ENCODE data around the gene SYCP2. TPM values are rescaled to one million over a fixed set of nuclear protein-coding genes. Genes with fewer than 3 reads are reported as not detected.

The SYCP2 gene
- total and polyA plus RNA-seq, 2 of the 8 experiments (the other 6 are each of a cell fraction or from before 2014, with no cell fraction given), result 0.02 to 0.50 TPM

DNA sequence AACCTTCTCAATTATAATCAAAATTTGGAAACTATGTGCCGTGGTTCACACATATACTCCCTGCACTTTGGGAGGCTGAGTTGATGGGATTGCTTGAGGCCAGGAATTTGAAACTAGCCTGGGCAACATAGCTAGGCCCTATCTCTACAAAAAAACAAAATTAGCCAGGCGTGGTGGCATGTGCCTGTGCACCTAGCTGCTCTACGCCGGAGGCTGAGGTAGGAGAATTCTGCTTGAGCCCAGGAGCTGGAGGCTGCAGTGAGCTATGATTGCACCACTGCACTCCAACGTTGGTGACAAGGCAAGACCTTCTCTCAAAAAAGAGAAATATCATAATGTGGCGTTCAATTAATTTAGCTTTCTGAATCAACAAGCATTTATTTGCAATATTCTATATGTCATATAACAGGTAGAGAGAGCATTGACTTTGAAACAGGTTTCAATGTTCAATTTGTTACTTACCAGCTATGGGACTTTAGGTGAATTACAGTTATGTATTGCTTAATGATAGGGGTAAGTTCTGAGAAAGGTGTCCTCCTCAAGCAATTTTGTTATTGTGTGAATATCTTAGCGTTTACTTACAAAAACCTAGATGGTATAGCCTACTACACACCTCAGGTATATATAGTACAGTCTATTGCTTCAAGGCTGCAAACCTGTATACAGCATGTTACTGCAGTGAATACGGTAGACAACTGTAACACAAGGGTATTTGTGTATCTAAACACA lies 2.2 kb upstream of the SYCP2 start:
- no peak for FAIRE-seq
- H3K4ac ChIP-seq (replicated peaks; ENCODE audit: insufficient read length, low read depth, low read length), result no peak overlapping the region
- no peak overlapping the region for H2AFZ ChIP-seq (ENCODE audit: low read length)
- H3K9me3 ChIP-seq (ENCODE audit: insufficient read depth in 2 of 2, low read depth in 1 of 2, low read length in 1 of 2), result peaks cover 5 to 19% of the 10 kb centered on the region in 2 experiments; a peak in 3 of 4 replicates
- POLR2A ChIA-PET (ENCODE audit: partially characterized antibody), result interaction anchor here (0.5 kb wide), 1 partner anchor 16 kb away, joined by 4 read pairs; no protein-coding TSS in a partner anchor
- no peak overlapping the region for H2BK20ac ChIP-seq (ENCODE audit: low read length)
- peaks cover 0 to 3% (median 2%) of the 10 kb centered on the region in 4 experiments; a peak in 4 of 7 replicates for H3K4me1 ChIP-seq (replicated peaks in 1 of 4; ENCODE audit: control insufficient read depth in 3 of 4, insufficient read depth in 4 of 4, low read length in 3 of 4)
- H3K4me3 ChIP-seq (ENCODE audit: extremely low read depth in 1 of 4, insufficient read depth in 2 of 4, low read depth in 3 of 4, low read length in 4 of 4), result no peak overlapping the region
- no peak overlapping the region for H2BK15ac ChIP-seq (ENCODE audit: low read length)
- no peak overlapping the region for H4K8ac ChIP-seq (ENCODE audit: extremely low read depth, insufficient read depth, low read length)
- H3K4me2 ChIP-seq (ENCODE audit: insufficient read depth in 1 of 2, low read depth in 2 of 2, low read length in 2 of 2), result no peak overlapping the region
- H3K36me3 ChIP-seq (ENCODE audit: control insufficient read depth in 2 of 4, insufficient read depth in 4 of 4, low read length in 3 of 4), result peaks cover 0 to 13% (median 0%) of the 10 kb centered on the region in 4 experiments; a peak in 2 of 8 replicates
- H3K23ac ChIP-seq (ENCODE audit: insufficient read length), result no peak overlapping the region
- no peak overlapping the region for H3K18ac ChIP-seq (ENCODE audit: extremely low read depth, low read length)
- H2BK5ac ChIP-seq (ENCODE audit: low read depth, low read length), result no peak overlapping the region
- H3K79me1 ChIP-seq (ENCODE audit: low read depth, low read length), result no peaks in the 10 kb centered on the region
- no peak for DNase-seq (ENCODE audit: low read depth in 1 of 2, low spot score in 2 of 2)
- H3K23me2 ChIP-seq (ENCODE audit: low read depth, low read length), result peaks cover 14% of the 10 kb centered on the region
- H2BK12ac ChIP-seq (ENCODE audit: low read depth, low read length), result no peak overlapping the region
- CTCF ChIA-PET (ENCODE audit: partially characterized antibody), result interaction anchor here (0.8 to 3.5 kb wide), 8 partner anchors 10 to 824 kb away, joined by 3 to 23 read pairs (median 3); no protein-coding TSS in a partner anchor
- no peak overlapping the region for H3K27ac ChIP-seq (ENCODE audit: low read depth, low read length)
- no peak overlapping the region for H4K5ac ChIP-seq (ENCODE audit: insufficient read length, low read depth, low read length)
- 88% methylated on average over 8 of the region's 8 CpGs; no CpG with 5 or more reads in 1 of the 2 experiments for WGBS, 2 experiments (ENCODE audit: extremely low coverage in 1 of 2, insufficient coverage in 1 of 2, insufficient read length in 1 of 2, insufficient replicate concordance in 2 of 2, low coverage in 1 of 2, low lambda C conversion rate in 2 of 2, missing lambda C conversion rate in 1 of 2)
- H3K9ac ChIP-seq (replicated peaks in 1 of 4; ENCODE audit: extremely low read depth in 1 of 4, low read depth in 3 of 4, low read length in 3 of 4), result no peak overlapping the region
- H3K27me3 ChIP-seq (replicated peaks in 1 of 4; ENCODE audit: control insufficient read depth in 3 of 4, extremely low read depth in 1 of 4, insufficient read depth in 3 of 4, low read length in 3 of 4), result peaks cover 9 to 38% (median 30%) of the 10 kb centered on the region in 4 experiments
- H3K79me2 ChIP-seq (ENCODE audit: control insufficient read depth in 1 of 2, insufficient read depth in 2 of 2, low read length in 2 of 2), result no peaks in the 10 kb centered on the region
- H2AK5ac ChIP-seq (ENCODE audit: low read depth, low read length), result no peak overlapping the region
- peaks cover 0 to 7% of the 10 kb centered on the region in 2 experiments for H4K20me1 ChIP-seq (replicated peaks in 1 of 2; ENCODE audit: control insufficient read depth in 1 of 2, insufficient read depth in 2 of 2, low read length in 2 of 2)
- no peak overlapping the region for H3K56ac ChIP-seq (replicated peaks; ENCODE audit: insufficient read length, low read depth, low read length)
- no peak overlapping the region for H3K14ac ChIP-seq (ENCODE audit: insufficient read length)
- no peak overlapping the region for H2BK120ac ChIP-seq (replicated peaks; ENCODE audit: low read depth, low read length)
- H4K91ac ChIP-seq (replicated peaks; ENCODE audit: insufficient read length, low read length), result no peak overlapping the region
- no peak for TF ChIP-seq TEAD4 (IDR thresholded peaks at IDR 0.05; ENCODE audit: low read depth, low read length)
- TF ChIP-seq BRCA1 (IDR thresholded peaks at IDR 0.05; ENCODE audit: low read depth, low read length), result no peak
- no peak for TF ChIP-seq ASH2L (IDR thresholded peaks at IDR 0.05; ENCODE audit: low read length)
- TF ChIP-seq, protein P1, sequence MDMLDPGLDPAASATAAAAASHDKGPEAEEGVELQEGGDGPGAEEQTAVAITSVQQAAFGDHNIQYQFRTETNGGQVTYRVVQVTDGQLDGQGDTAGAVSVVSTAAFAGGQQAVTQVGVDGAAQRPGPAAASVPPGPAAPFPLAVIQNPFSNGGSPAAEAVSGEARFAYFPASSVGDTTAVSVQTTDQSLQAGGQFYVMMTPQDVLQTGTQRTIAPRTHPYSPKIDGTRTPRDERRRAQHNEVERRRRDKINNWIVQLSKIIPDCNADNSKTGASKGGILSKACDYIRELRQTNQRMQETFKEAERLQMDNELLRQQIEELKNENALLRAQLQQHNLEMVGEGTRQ (IDR thresholded peaks at IDR 0.05; ENCODE audit: low read length), result no peak
- TF ChIP-seq, protein P2, sequence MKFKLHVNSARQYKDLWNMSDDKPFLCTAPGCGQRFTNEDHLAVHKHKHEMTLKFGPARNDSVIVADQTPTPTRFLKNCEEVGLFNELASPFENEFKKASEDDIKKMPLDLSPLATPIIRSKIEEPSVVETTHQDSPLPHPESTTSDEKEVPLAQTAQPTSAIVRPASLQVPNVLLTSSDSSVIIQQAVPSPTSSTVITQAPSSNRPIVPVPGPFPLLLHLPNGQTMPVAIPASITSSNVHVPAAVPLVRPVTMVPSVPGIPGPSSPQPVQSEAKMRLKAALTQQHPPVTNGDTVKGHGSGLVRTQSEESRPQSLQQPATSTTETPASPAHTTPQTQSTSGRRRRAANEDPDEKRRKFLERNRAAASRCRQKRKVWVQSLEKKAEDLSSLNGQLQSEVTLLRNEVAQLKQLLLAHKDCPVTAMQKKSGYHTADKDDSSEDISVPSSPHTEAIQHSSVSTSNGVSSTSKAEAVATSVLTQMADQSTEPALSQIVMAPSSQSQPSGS (IDR thresholded peaks at IDR 0.05; ENCODE audit: low read length), result no peak
- TF ChIP-seq ZNF274 (IDR thresholded peaks at IDR 0.05; ENCODE audit: borderline replicate concordance, extremely low read depth, low read length), result no peak
- TF ChIP-seq SIX5 (IDR thresholded peaks at IDR 0.05; ENCODE audit: low read depth, low read length), result no peak
- TF ChIP-seq SIRT6 (IDR thresholded peaks at IDR 0.05; ENCODE audit: low read length), result no peak
- TF ChIP-seq FOSL1 (IDR thresholded peaks at IDR 0.05; ENCODE audit: insufficient read depth, low read depth, low read length), result no peak
- no peak for TF ChIP-seq SP1 (IDR thresholded peaks at IDR 0.05; ENCODE audit: low read depth, low read length)
- TF ChIP-seq SP4 (IDR thresholded peaks at IDR 0.05; ENCODE audit: low read length), result no peak

All from H1 (cell line).